ENCODE results near the gene RFLNA. TPM values are rescaled to one million over a fixed set of nuclear protein-coding genes. Genes with fewer than 3 reads are reported as not detected.

The RFLNA gene
- total RNA-seq, result 1 to 10 TPM in 3 of 4 donors, under 1 TPM in 1; 0.63 to 2.2 (median 1.3) TPM

DNA sequence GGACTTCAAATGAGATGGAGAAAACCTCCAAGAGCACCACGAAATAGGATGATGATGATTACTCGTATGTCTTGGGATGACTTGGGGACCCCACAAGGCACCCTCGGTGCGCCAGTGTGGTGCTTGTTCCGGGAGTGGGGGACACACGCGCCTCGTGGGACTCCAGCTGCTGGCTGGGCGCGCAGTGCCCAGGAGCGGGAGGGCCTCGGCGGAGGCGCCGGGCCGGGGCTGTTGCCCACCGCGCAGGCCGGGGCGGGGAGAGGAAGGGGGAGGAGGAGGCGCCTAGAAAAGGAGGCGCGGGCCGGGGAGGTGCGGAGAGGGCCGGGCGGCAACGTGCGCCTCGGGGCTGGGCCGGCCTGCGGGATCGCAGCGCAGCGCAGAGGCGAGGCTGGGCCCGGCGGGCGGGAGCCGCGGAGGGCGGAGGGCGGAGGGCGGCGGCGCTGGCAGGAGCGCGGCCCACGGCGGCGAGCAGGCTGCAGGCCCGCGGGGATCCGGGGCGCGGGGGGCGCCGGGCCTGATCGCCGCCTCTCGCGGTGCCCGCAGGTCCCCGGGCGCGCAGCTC, at the start of gene RFLNA:
RFLNA (plus strand) TSS at position 314 of the 562 bp plus-strand sequence. CDS start 337 bp downstream, outside the sequence.
- WGBS, result 7% methylated on average over 2 of the region's 66 CpGs
- Histone ChIP-seq H3K4me3 (peak within 1 kb of the TSS; percentile 47 to 58 (median 52)), H3K27ac (replicated peaks in 1 of 4) (no peak within 1 kb of the TSS), H3K27me3 (peaks cover 0 to 27% (median 3%) of the 10 kb centered on the region in 4 donors), H3K9me3 (no peaks in the 10 kb centered on the region), H3K36me3 (no peaks in the 10 kb centered on the region), H3K4me1 (peaks cover 15 to 33% (median 29%) of the 10 kb centered on the region in 4 donors)
- TF ChIP-seq EP300 (IDR thresholded peaks at IDR 0.05) (no peak), POLR2A (IDR thresholded peaks at IDR 0.05; ENCODE audit: low read depth) (no peak), POLR2AphosphoS5 (IDR thresholded peaks at IDR 0.05) (no peak)
- TF ChIP-seq, protein P1, sequence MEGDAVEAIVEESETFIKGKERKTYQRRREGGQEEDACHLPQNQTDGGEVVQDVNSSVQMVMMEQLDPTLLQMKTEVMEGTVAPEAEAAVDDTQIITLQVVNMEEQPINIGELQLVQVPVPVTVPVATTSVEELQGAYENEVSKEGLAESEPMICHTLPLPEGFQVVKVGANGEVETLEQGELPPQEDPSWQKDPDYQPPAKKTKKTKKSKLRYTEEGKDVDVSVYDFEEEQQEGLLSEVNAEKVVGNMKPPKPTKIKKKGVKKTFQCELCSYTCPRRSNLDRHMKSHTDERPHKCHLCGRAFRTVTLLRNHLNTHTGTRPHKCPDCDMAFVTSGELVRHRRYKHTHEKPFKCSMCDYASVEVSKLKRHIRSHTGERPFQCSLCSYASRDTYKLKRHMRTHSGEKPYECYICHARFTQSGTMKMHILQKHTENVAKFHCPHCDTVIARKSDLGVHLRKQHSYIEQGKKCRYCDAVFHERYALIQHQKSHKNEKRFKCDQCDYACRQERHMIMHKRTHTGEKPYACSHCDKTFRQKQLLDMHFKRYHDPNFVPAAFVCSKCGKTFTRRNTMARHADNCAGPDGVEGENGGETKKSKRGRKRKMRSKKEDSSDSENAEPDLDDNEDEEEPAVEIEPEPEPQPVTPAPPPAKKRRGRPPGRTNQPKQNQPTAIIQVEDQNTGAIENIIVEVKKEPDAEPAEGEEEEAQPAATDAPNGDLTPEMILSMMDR (IDR thresholded peaks at IDR 0.05), result no peak
- DNase-seq (ENCODE audit: extremely low spot score), result no peak
- intact Hi-C loops (cut with DNase I), result no loop called here

GRCh38 chr12:124247331-124247730, 47.6 kb upstream of the RFLNA start:
- TF ChIP-seq POLR2AphosphoS5 (IDR thresholded peaks at IDR 0.05), result no peak
- H3K27me3 ChIP-seq, result no peaks in the 10 kb centered on the region
- H3K27ac ChIP-seq (replicated peaks in 1 of 4), result no peak overlapping the region
- intact Hi-C loops (cut with DNase I), result no loop called here
- no peak for DNase-seq (ENCODE audit: extremely low spot score)
- WGBS, result 56% methylated on average over 2 of the region's 2 CpGs
- H3K4me1 ChIP-seq, result no peaks in the 10 kb centered on the region
- H3K4me3 ChIP-seq, result no peak overlapping the region
- peaks cover 0 to 16% (median 13%) of the 10 kb centered on the region in 4 donors for H3K9me3 ChIP-seq
- H3K36me3 ChIP-seq, result no peaks in the 10 kb centered on the region

- DNase-seq (ENCODE audit: extremely low spot score), result no peak
- Histone ChIP-seq H3K9me3 (peaks cover 0 to 16% (median 13%) of the 10 kb centered on the region in 4 donors), H3K27ac (replicated peaks in 1 of 4) (no peak overlapping the region), H3K4me1 (no peaks in the 10 kb centered on the region), H3K4me3 (no peak overlapping the region), H3K27me3 (peaks cover 0 to 11% (median 0%) of the 10 kb centered on the region in 4 donors), H3K36me3 (no peaks in the 10 kb centered on the region)
- TF ChIP-seq, protein P1 (IDR thresholded peaks at IDR 0.05), result no peak
- TF ChIP-seq POLR2A (IDR thresholded peaks at IDR 0.05; ENCODE audit: low read depth) (no peak), POLR2AphosphoS5 (IDR thresholded peaks at IDR 0.05) (no peak), EP300 (IDR thresholded peaks at IDR 0.05) (no peak)
- WGBS, result 75% methylated on average over 20 of the region's 20 CpGs
- intact Hi-C loops (cut with DNase I), result no loop called here
Measured at GRCh38 chr12:124248941-124249825, 45.7 kb upstream of the RFLNA start.

DNA sequence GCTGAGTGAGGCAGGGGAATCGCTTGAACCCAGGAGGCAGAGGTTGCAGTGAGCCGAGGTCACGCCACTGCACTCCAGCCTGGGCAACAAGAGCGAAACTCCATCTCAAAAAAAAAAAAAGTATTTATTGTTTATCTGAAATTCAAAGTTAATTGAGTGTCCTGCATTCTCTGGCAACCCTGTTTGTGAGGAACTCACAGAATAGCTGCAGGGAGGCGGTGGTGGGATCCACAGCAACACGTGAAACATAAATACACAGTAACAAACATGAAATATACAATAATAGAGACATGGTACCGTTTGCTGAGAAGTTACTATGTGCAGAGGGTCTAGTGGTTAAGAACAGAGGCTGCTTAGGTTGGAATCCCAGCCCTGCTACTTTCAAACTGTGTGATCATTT, 43.7 kb upstream of the RFLNA start:
- WGBS, result 96% methylated on average over 7 of the region's 7 CpGs
- DNase-seq (ENCODE audit: extremely low spot score), result no peak

More for the DNA sequence above, 43.7 kb upstream of the RFLNA start:
- intact Hi-C loops (cut with DNase I), result no loop called here
- Histone ChIP-seq H3K4me1 (no peaks in the 10 kb centered on the region), H3K27me3 (peaks cover 0 to 21% (median 0%) of the 10 kb centered on the region in 4 donors), H3K9me3 (peaks cover 0 to 14% (median 11%) of the 10 kb centered on the region in 4 donors), H3K4me3 (no peak overlapping the region), H3K27ac (replicated peaks in 1 of 4) (no peak overlapping the region), H3K36me3 (no peaks in the 10 kb centered on the region)
- TF ChIP-seq POLR2AphosphoS5 (IDR thresholded peaks at IDR 0.05) (no peak), EP300 (IDR thresholded peaks at IDR 0.05) (no peak), POLR2A (IDR thresholded peaks at IDR 0.05; ENCODE audit: low read depth) (no peak)
- TF ChIP-seq, protein P1 (IDR thresholded peaks at IDR 0.05), result no peak

All from esophagus muscularis mucosa (tissue), 4 donors.